T-helper 22 cell (primary cell): Measurements from ENCODE around the gene ZNF77.
"Not testable (repeated sequence)": the region's sequence is repeated elsewhere in the genome, so short reads cannot be mapped to it uniquely, and the experiment has no call there.

Experiments
- DNase-seq: peaks from one replicate; pipeline ENCODE4 v3.0.0-alpha.2; 2020; ENCODE audit warnings: low read depth

ZNF77 gene

DNA sequence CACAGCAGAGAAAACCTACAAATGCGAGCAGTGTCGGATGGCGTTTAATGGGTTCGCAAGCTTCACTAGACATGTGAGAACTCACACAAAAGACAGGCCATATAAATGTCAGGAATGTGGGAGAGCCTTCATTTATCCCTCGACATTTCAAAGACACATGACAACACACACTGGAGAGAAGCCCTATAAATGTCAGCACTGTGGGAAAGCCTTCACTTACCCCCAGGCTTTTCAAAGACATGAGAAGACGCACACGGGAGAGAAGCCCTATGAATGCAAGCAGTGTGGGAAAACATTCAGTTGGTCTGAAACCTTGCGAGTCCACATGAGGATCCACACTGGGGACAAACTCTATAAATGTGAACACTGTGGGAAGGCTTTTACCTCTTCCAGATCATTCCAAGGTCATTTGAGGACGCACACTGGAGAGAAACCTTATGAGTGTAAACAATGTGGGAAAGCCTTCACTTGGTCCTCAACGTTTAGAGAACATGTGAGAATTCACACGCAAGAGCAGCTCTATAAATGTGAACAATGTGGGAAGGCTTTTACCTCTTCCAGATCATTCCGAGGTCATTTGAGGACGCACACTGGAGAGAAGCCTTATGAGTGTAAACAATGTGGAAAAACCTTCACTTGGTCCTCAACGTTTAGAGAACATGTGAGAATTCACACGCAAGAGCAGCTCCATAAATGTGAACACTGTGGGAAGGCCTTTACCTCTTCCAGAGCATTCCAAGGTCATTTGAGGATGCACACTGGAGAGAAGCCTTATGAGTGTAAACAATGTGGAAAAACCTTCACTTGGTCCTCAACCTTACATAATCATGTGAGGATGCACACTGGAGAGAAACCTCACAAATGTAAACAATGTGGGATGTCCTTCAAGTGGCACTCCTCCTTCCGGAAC is 27.2 kb downstream of the ZNF77 start:
- DNase-seq = no peak

DNA sequence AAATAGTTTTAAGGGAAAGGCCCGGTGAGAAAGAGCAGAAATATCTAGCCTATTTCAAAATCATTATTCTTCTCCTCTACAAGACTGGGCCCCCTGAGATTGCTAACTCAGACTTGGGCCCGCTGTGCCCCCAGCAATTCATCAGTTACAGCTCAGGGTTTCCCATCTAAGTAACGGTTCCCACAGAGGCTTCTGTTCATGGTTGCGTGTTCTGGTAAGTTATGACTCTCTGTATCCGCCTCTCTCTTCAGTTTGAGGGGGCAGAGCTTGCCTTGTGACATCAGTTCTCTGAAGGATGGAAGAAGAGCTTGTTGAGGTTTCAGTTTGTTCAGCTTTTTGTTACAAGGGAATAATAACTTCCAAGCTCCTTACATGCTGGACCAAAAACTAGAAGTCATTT is 32.5 kb downstream of the ZNF77 start:
- DNase-seq = no peak

DNA sequence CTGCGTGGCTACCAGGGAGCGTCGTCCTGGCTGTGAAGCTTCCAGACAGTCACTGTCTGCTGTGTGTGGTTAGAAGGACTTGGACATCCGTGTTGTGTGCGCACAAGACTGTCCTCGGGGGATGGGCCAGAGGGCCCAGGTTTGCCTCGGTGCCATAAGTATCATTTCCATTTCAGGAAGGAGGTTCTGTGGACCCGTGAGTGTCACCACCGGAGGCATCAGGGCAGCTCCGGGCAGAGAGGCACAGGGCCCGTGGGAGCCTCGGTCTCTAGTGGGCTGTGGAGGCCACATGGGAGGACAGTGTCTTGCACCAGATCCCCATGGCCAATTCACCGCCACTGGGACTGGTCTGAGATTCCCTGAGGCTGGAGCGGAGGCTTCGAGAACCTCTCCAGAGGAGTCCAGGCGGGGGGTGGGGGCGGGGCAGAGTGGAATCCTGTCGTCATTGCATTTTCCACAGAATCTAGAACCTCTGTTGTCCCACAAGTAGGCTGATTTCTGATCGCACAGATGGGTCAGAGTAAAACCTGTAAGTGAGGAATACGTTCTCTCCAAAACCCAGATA is 38.1 kb downstream of the ZNF77 start:
- no peak for DNase-seq

GRCh38 chr19:2905918-2906519 is 38.8 kb downstream of the ZNF77 start:
- DNase-seq = no peak

- DNase-seq = not testable (repeated sequence)
Observed at GRCh38 chr19:2903326-2903725, 41.4 kb downstream of the ZNF77 start.

GRCh38 chr19:2902590-2903218 is 42.1 kb downstream of the ZNF77 start:
- DNase-seq = no peak

DNA sequence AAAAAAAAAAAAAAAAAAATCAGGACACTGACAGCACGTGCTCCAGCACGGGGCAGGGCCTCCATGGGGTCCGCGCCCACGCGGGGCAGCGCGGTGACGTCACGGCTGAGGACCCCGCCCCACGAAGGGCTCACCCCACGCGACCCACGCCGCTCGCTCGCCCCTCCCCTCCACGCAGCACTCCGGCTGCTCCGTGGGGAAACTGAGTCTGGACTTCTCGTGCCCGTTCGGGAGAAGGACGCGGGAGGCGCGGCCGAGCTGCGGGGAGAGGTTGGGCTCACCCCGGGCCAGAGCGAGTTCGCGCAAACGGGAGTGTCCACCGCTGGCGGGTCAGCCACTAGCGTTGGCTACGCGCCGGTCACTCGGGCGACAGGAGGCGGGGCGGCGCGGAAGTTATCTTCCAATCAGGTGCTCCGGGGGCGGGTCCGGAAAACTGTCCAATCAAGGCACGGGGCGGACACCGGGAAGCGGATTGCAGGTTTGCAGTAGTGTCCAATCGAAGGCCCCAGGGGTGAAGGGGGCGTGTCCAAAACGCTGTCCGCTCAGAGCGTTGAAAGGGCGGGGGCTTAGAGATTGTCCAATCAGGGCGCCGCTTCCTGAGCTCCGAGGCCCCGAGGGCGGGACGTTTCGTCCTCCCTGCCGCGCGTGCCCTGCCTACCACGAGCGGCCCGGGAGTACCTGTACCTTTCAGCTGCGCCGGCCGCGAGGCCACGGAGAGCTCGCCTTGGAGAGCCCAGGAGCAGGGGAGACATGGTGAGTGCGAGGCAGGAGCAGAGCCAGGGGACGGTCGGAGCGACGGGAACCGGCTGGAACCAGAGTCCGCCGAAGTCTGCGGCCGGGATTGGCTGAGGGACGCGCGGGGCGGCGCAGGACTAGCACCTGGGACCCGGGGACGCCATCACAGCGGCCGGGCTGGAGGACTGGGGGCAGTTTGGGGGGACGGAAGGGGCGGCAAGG is 44.2 kb downstream of the ZNF77 start, which contains the start of gene ZNF57:
TSS of gene ZNF57 (plus strand) at position 633 of the 957 bp plus-strand sequence. CDS start at position 751, 118 bp downstream.
- peak; percentile 96 for DNase-seq

DNA sequence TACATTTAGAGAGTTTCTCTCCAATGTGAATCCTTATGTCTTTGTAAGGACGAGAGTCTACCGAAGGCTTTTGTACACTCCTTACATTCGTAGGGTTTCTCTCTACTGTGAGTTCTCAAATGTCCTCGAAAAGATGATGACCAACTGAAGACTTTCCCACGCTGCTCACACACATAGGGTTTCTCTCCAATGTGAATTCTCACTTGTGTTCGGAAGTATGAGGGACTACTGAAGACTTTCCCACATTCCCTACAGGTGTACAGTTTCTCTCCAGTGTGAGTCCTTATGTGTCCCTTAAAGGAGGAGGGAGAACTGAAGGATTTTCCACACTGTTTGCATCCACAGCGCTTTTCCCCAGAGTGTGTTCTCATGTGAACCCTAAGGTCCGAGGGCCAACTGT is 48.1 kb downstream of the ZNF77 start:
- DNase-seq = no peak

GRCh38 chr19:2890531-2890930 is 54.2 kb downstream of the ZNF77 start:
- DNase-seq = not testable (repeated sequence)

GRCh38 chr19:2888731-2889224 is 56.0 kb downstream of the ZNF77 start:
- DNase-seq = no peak

DNA sequence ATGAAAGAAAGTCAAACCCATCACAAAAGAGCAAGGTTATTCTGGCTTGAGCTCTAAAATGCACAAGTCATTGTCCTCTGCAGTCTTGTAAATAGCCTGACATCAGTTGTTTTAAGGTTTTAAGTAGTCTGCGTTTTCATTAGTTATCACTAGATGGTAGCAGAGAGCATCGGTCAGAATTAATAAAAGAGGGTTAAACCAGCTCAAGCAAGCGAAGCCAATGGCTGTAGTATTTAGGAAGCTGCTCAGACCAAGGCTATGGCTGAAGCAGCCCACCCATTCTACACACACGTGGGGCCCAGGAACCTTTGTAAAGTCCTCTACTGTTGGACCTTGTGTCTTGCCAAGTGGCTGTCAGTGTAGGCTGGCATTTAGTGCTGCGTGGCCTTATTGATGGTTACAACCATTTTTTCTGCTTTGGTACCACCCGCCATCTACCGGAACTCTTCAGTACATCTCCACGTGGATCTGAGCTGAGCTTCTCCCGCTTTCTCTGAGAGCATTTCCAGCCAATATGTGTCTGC is 57.3 kb downstream of the ZNF77 start:
- DNase-seq = no peak

DNA sequence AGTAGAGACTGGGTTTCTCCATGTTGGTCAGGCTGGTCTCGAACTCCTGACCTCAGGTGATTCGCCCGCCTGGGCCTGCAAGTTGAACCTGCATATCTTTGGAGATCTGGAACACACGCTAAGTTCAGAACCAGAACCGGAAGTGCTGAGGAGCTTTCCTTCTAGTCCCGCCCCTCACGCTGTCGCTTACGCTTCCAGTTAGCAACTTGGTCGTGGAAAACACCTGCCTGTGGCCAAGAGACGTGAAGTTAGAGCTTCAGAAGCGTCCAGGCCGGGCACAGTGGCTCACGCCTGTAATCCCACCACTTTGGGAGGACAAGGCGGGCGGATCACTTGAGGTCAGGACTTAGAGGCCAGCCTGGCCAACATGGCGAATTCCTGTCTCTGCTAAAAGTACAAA is 59.0 kb downstream of the ZNF77 start:
- DNase-seq = no peak

DNA sequence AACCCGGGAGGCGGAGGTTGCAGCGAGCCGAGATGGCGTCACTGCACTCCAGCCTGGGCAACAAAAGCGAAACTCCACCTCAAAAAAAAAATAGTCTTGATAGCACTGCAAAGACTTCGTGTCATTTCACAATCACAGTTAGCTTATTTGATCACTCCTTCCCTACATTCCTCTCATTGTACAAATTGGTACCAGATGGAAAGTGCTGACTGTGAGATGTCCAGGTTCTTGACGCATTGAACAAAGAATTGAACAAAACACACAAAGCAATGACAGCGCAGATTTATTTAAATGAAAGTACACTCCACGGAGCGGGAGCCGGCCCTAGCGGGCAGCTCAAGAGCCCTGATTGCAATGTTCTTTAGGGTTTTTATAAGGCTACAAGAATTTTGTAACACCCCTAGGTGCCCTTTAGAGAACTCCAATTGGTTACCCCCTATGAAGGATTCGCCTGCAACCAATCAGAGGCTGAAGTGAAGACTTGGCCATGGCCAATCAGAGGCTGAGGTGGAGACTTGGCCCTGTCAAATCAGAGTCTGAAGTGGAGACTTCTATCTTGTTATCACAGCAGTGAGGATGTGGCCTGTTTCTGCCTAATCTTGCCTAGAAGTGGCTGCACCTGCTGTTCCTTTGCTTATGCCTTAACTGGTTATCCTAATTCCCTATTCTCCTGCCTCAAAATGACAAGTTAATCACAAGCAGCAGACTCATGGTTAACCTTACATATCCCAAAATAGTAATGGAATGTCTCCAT is 60.9 kb downstream of the ZNF77 start:
- no peak for DNase-seq
